Epidermal melanocyte (primary cell): Measurements from ENCODE around the gene CTDNEP1.
A peak's percentile ranks its signal among the peaks of the same experiment; 100 is the strongest.

Experiments
- DNase-seq: peaks from one replicate; pipeline ENCODE4 v3.0.0; 2011; ENCODE audit warnings: low spot score; ENCODE audit not compliant: insufficient read length

CTDNEP1 gene

DNA sequence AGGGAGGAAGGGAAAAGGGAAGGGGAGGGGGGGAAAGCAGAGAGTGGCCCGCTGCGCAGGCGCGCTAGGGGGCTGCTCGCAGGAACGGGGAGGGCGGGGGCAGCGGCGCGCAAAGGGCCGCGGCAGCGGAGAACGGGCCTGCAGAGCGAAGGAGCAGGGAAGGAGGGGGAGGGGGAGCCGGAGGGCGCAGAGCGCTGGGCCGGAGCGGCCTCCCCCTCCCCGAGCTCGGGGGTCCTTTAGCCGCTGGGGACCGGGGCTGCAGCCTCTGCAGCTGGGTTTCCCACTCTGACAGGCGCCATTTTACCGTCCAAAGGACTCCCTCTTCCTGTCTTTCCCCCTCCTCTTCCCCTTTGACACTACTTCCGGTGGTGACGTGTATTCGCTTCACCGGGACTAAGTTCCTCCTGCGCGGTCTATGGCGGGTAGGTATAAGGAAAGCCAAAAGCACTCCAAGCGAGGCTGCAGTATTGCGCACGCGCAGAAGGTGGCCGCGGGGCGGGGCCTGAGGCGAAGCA, at the start of gene CTDNEP1:
Gene CTDNEP1 (minus strand): TSS at position 74 of the 515 bp plus-strand sequence. CDS start 438 bp downstream, outside the sequence.
- DNase-seq = peak; percentile 96

DNA sequence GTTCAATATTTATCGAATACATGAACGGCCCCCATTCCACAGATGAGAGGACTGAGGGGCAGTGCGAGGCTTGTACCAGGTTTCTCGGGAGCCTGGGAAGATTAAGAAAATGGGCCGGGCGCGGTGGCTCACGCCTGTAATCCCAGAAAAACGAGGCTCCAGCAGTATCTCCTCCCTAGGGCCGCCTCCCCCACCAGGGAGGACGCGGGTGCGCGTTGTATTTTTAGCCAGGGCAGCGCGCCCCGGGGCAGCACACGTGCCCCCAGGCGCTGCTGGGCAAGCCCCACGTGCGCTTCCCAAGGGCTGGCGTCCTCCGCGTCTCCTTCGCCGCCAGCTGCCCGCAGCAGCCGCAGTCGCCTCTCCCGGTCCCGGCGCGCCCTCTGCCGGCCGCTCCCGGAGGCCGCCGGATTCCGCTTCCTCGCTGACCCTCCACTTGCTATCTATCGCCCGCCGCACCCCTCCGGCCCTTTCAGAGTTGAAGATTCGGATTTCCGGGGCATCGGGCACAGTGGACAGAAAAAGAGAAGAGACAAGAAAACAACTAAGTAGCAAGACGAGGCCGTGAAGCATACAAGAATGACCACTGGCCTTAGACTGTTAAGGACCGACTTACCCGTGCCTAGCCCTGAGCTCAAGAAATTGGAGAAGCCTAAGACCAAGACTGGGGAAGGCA, 44.8 kb upstream of the CTDNEP1 start:
- peak; percentile 87 for DNase-seq

DNA sequence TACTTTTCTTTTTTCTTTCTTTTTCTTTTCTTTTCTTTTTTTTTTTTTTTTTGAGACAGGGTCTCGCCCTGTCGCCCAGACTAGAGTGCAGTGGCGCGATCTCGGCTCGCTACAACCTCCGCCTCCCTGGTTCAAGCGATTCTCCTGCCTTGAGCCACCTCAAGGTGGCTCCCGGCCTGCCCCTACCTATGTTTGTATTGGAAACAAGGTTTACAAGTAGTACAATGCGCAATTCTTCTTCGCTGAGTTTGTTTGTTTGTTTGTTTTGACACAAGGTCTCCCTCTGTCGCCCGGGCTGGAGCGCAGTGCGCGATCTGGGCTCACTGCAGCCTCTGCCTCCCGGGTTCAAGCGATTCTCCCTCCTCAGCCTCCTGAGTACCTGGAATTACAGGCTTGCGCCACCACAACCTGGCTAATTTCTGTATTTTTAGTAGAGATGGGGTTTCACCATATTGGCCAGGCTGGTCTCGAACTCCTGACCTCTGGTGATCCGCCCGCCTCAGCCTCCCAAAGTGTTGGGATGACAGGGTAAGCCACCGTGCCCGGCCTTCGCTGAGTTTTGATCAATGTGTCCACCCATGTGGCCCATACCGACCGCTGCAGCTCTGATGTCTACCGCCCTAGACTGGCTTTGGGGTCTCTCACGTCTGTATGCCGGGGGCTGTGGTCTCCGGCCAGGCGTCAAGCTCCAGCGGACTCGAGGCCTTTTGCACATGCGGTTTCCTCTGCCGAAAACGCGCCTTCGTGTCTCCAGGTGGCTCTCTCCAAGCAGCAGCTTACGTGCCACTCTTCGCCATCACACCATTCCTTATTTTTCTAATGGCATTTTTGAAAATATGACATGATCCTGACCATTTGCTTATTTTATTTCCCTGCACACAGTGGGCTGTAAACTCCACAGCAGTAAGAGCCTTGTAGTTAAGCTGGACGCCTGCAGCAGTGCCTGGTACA, 44.0 kb upstream of the CTDNEP1 start:
- peak; percentile 2 for DNase-seq

DNA sequence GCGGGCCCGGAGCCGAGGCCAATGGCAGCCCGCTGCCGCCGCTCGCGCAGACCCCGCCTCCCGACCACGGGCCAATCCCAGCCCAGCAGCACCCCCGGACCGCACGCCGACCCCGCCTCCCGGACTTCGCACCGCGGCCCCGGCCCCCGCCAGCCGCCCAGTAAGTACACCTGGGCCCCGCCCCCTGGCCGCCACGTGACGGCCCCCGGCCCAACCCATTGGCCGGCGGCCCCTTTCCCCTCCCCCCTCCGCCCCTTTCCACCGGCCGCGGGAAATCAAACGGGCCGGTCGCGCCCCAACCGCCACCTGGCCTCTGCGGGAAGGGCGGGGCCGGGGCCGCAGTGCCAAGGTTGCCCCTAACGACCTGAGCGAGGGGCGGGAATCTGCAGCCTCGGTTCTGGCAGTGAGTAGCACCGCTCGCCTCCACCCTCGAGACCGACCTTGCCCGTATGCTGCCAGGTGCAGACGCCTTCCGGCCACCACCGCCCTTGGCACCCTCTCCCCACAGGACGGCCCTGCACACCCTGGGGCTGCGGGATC, 43.1 kb upstream of the CTDNEP1 start, which contains the start of gene YBX2:
Gene YBX2 (minus strand): TSS at position 26 of the 540 bp plus-strand sequence. CDS start 139 bp downstream, outside the sequence.
- DNase-seq = peak; percentile 49

DNA sequence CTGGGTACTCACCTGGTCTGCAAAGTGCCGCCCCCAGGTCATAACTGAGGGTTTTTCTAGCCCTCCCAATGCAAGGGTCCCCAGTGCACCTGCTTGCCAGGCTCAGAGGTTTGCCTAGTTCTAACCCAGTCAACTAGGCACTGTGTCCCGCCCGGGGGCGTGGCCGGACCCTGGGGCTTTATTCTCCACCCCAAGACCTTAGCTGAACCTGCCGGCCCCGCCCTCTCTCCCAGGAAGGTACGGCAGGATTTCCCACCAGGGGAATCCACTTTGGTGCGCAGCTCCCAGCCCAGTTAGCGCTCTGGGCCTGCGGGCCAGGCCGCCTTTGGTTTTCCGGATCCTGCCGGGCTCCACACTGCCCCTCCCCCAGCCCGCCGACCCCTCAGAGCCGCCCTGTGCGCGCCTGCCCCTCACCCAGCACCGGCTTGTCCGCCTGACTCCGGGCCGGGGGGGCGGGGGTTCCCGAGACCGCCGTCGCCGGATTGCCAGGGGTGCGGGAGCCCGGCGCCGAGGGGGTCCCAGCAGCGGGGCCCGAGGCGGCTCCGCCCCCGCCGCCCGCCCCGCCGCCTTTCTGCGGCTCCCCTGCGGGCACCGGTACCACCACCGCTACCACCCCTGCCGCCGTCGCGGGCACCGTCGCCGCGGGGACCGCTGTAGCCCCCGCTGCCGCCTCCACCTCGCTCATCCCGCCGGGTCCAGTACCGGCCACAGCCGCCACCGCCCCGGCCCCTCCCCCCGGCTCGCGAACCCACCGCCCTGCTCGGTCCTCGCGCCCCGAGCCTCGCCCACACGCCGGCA, 42.5 kb upstream of the CTDNEP1 start:
- DNase-seq = peak; percentile 14

DNA sequence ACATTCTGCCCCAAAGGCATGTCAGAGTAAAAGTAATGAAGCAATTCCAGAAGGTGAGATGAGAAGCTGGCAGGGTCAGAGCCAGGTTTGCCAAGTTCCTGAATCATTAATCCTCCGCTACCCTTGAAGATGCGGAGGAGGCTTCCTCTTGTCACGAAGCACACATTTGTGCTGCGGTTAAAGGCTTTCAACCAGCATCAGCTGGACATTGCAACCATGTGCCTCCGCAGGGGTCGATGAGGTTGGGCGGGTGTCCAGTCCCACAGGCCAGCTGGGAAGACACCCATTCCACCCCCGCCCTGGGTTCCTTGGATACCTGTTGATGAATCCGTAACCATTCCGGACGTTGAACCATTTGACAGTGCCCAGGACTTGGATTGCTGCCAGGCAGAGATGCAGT, 41.6 kb upstream of the CTDNEP1 start:
- peak; percentile 17 for DNase-seq

DNA sequence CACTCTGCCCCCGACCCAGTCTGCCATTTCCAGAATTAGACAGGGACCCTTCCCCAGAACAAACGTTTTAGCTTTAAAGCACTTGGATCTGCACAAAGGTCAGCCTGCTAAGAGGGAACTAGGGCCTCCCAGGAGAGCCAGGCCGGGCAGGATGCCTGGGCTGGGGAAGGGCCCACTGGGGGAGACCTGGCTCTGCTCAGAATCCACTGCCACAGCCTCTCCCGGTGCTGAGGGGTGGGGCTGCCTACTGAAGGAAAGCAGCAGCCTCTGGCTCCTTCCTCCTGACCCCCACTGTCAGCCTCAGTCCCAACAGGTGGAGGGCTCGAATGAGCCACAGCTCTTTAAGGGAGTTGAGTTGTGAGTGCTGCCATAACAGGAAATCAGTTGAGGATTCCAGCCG, 41.2 kb upstream of the CTDNEP1 start:
- DNase-seq = peak; percentile 9

DNA sequence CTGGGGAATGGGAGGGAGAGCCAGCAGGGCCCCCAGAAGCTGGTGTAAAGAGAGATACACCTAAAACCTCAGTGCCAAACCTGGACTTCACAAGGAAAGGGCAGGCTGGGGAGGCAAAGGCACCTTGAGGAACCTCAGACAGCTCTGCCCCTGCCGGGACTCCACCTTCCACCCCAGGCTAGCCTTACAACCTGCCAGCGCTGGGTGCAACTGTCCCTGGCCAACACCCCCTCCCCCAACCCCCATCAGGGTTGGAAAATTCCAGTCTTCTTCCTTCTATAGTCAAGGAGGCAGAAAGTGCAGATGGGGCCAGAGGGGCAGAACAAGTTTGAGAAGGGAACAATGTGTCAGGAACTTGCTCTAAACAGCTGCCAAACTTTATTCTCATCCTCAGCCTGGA, 40.7 kb upstream of the CTDNEP1 start:
- peak; percentile 9 for DNase-seq

DNA sequence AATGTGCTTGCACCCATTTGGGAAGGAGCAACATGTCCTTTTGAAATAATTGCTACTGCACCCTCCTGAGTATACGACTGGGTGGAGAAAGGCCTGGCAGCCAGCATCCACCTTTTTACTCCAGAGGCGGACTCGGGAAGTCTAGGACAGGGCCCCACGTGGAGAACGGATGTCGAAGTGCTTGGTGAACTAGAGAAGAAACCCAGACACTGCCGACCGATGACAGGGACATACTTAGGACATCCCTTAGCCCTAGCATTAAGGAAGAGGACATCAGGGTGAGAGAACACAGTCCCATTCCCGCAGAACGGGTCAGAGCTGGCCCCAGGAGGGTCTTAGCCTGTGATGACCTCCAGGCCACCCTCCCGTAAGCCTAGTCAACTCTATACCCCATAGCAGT, 39.2 kb upstream of the CTDNEP1 start:
- peak; percentile 12 for DNase-seq

DNA sequence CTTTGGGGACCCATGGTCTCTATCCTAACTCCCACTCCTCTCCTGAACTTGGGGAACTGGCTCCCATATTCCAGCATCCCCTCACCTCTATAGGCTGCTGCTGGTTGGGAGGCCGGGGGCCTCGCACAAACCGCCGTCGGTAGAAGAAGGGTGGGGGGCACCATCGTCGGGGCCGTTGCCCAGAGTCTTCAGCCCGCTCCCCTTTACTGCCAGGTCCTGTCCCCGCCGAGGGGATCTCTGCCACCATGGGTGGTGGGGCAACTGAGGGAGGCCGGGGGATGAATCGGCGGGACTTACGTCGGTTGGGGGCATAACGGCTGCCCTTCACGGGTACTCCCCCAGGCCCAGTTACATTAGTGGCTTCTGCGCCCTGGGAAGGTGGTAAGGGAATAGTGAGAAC, 38.6 kb upstream of the CTDNEP1 start:
- no peak for DNase-seq

DNA sequence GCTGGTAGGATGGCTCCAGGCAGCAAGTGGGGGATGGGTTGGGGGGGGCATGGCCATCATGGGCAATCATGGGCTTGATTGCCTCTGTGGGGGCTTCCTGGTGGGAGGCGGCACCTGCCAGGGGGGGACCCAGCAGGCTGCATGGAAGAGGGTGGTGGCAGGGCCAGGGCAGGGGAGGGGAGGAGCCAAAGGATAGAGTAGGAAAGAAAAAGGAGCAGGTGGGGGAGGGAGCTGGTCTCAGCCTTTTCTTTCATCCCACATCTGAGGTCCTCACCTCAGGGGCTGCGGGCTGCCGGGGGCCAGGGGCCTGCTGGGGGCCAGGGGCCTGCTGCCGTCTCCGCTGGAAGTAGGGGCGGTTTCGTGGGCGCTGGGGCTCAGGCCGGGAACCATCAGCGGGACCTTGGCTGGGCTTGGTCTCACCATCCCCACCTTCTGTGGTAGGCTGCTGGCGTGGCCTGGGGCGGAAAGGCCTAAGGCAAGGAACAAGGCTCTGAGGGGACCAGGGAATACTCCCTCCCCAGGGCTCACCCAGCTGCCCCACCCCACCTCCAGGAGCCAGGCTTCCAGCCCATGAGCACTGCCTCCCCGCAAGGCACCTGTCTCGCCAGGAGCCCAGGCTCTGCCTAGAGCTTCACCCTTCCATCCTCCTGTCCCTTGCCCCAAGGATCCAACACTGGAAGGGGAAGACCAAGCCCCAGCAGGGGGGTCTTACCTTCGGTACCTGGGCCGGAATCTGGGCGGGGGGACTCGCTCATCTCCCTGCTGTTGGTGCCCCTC, 37.9 kb upstream of the CTDNEP1 start:
- DNase-seq = peak; percentile 15

DNA sequence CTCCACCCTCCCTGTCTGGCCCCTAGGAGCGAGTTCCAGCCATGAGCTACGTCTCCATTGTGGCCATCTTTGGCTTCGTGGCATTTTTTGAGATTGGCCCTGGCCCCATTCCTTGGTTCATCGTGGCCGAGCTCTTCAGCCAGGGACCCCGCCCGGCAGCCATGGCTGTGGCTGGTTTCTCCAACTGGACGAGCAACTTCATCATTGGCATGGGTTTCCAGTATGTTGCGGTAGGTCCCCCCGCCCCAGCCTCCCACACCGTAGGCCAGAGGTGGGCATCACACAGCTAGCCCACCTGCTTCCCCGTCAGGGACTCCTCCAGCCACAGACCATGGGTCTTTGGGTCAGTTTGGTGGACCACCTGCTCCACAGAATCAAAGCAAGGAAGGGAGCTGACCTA, 34.1 kb upstream of the CTDNEP1 start:
- no peak for DNase-seq

DNA sequence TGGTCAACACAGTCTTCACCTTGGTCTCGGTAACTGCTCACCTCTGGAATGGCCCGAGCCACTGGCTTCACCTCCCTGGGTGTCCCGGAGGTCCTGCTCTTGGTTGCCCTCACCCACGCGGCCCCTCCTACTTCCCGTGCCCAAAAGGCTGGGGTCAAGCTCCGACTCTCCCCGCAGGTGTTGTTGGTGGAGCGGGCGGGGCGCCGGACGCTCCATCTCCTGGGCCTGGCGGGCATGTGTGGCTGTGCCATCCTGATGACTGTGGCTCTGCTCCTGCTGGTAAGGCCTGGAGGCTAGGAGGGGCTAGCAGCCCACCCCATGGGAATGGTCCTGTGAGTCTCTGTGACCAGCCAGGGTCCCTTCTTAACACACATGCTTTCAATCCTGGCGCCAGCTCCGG, 33.4 kb upstream of the CTDNEP1 start:
- DNase-seq = no peak

DNA sequence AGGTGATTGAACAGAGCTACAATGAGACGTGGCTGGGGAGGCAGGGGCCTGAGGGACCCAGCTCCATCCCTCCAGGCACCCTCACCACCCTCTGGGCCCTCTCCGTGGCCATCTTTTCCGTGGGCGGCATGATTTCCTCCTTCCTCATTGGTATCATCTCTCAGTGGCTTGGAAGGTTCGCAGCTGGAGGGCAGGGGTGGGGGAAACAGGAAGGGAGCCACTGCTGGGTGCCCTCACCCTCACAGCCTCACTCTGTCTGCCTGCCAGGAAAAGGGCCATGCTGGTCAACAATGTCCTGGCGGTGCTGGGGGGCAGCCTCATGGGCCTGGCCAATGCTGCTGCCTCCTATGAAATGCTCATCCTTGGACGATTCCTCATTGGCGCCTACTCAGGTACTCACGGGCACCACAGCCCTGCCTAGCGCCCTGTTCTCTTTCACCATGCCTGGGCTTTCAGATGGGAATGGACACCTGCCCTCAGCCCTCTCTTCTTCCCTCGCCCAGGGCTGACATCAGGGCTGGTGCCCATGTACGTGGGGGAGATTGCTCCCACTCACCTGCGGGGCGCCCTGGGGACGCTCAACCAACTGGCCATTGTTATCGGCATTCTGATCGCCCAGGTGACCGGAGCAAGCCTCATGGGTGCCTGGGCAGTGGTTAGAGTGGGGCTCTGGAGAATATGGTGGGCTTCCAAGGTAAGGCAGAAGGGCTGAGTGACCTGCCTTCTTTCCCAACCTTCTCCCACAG, 32.1 kb upstream of the CTDNEP1 start:
- peak; percentile 13 for DNase-seq

DNA sequence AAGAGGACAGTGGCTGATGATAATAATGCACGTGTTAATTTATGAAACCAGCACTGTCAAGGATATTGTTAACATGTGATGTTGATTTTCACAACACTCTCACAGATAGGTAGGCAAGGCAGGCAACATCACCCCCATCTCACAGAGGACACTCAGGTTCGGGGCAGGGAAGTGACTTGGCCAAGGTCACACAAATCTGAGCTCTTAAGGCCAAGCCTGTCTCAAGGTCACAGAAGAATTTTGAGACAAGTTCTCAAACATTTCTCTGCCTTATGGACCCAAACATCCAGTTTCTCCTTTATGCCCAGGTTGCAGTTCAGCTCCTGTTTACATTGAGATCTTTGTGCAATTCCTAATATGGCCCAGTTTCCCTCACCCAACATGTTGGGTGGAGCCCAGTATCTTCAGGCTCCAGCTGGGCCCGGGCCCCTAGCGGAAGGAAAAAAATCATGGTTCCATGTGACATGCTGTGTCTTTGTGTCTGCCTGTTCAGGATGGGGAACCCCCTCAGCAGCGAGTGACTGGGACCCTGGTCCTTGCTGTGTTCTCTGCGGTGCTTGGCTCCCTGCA, 31.3 kb upstream of the CTDNEP1 start:
- DNase-seq = peak; percentile 4

DNA sequence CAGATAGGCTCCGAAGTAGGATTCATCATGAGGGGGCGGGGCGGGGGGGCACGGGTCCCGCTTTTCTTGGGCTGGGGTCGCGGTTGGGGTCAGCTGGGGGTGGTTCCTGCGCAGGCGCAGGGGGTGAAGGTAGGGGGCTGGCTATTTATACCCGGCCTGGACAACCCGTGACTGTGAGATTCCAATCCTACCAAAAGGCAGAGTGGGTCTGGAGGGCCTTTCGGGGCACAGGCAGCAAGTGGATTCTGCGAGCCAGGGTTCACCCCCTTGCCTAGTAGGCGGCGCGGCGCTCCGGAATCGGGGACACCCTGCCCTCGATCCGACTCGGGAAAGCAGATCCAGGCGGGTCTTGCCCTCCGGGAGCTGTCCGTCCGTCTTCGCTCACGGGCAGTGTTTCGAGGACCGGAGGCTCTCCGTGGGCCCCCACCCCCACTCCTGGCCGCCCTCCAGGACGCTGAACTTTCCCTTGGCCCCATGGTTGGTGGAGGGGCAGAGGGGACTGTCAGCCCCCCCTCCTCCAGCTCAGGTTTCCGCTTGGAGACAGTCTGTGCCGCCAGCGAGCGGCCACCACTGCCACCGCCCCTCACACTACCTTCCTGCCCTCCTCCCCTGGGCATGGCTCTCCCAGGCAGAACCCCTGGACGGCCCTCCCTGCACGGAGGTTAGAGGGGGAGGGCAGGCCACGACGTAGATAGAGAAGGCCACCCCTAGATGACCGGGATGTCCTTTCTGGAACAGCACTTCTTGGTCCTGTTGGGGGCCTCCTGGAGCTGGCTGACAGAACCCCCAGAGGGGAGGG, 30.6 kb upstream of the CTDNEP1 start:
- peak; percentile 16 for DNase-seq

DNA sequence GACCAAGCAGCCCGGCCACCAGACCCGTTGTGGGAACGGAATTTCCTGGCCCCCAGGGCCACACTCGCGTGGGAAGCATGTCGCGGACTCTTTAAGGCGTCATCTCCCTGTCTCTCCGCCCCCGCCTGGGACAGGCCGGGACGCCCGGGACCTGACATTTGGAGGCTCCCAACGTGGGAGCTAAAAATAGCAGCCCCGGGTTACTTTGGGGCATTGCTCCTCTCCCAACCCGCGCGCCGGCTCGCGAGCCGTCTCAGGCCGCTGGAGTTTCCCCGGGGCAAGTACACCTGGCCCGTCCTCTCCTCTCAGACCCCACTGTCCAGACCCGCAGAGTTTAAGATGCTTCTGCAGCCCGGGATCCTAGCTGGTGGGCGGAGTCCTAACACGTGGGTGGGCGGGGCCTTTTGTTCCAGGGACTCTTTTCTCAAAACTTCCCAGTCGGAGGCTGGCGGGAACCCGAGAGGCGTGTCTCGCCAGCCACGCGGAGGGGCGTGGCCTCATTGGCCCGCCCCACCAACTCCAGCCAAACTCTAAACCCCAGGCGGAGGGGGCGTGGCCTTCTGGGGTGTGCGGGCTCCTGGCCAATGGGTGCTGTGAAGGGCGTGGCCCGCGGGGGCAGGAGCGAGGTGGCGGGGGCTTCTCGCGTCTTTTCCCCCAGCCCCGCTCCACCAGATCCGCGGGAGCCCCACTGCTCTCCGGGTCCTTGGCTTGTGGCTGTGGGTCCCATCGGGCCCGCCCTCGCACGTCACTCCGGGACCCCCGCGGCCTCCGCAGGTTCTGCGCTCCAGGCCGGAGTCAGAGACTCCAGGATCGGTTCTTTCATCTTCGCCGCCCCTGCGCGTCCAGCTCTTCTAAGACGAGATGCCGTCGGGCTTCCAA, 29.8 kb upstream of the CTDNEP1 start, which contains the start of gene SLC2A4:
Gene SLC2A4 (plus strand): TSS at position 645 of the 879 bp plus-strand sequence. CDS start 217 bp downstream, at position 862.
- DNase-seq = peak; percentile 96
